ACC112 (cell line): Measurements from ENCODE around the gene ERP27.
A peak's percentile ranks its signal among the peaks of the same experiment; 100 is the strongest.

Experiments
- H2AFZ ChIP-seq: fragments of 200-600 bp; sonication (generic); one replicate; pipeline ENCODE4 v1.6.0; 2017; ENCODE audit warnings: antibody characterized with exemption, low read length; ENCODE audit not compliant: unreplicated experiment
- H3K27ac ChIP-seq: fragments of 200-600 bp; sonication (generic); 2 replicates; pipeline ENCODE4 v1.5.1; 2014; ENCODE audit warnings: low read depth, mild to moderate bottlenecking, antibody characterized with exemption, low read length, moderate library complexity
- H3K27me3 ChIP-seq: fragments of 200-600 bp; sonication (generic); 2 replicates; pipeline ENCODE4 v1.6.1; 2014; ENCODE audit warnings: mild to moderate bottlenecking, antibody characterized with exemption, low read length, moderate library complexity, mixed read lengths; ENCODE audit not compliant: insufficient read depth
- H3K36me3 ChIP-seq: fragments of 200-600 bp; sonication (generic); 2 replicates; pipeline ENCODE4 v1.6.1; 2016; ENCODE audit warnings: mild to moderate bottlenecking, antibody characterized with exemption, low read length, moderate library complexity, mixed read lengths; ENCODE audit not compliant: insufficient read depth
- H3K4me1 ChIP-seq: fragments of 200-600 bp; sonication (generic); one replicate; pipeline ENCODE4 v1.6.1; 2016; ENCODE audit warnings: low read length, mixed read lengths; ENCODE audit not compliant: insufficient read depth, unreplicated experiment, control insufficient read depth
- H3K4me3 ChIP-seq: fragments of 200-600 bp; sonication (generic); 2 replicates; pipeline ENCODE4 v1.5.1; 2014; ENCODE audit warnings: mild to moderate bottlenecking, low read depth, low read length
- H3K79me2 ChIP-seq: fragments of 200-600 bp; sonication (generic); one replicate; pipeline ENCODE4 v1.6.0; 2016; ENCODE audit warnings: low read length; ENCODE audit not compliant: control insufficient read depth, unreplicated experiment, insufficient read depth

ERP27 gene

DNA sequence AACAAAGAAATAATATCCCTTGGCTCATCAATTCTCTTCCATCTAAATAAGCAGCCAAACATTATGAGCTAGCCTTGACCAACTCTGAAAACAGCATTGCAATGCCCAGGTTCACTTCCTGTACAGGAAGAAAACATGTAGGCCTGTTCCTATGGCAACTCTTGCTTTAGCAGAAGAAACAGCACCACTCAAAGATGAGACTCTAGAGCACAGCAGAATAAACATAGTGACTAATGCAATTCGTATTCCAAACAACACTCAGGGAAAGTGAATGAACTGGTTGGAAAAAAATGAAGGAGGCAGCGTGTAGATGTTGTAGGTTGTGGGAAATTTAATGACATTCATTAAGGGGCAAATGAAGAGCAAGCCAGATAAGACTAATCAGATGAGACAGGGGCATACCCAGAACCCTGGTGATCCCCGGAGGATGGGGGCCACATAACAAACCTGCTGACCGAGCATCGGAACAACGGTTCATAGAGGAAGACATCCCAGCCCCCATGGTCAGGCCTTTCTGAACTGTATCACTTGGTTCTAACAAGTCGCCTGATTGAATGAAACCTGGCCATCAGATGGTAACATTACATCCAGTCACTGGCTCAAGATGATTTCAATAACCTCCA, 14.1 kb upstream of the ERP27 start:
- Histone ChIP-seq H3K79me2 (no peaks in the 10 kb centered on the region), H3K27me3 (no peaks in the 10 kb centered on the region), H3K27ac (peak overlapping the region; percentile 87), H3K36me3 (no peaks in the 10 kb centered on the region), H2AFZ (peak overlapping the region; percentile 54), H3K4me1 (peaks cover 36% of the 10 kb centered on the region), H3K4me3 (peak overlapping the region; percentile 10; the same call in 1 of the 2 replicates)

DNA sequence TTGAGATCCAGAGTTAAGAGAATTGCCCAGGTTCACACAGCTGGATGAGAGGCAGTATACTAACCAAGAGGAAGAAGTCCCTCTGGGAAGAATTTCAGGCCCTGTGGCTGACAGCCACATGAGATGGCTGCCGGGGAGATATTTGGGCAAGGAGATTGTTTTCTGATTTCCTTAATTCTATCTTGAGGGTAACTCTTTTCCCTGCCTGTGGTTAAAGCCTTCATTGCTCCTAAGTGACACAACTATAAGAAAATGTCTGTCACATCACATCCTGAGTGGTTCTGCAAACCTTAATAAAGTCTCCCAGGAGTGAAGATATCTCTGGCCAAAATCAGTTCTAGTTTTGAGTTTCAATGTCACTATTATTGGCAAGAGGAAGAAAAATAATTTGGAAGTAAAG, 13.5 kb upstream of the ERP27 start:
- H2AFZ ChIP-seq, result peak overlapping the region; percentile 97
- no peaks in the 10 kb centered on the region for H3K36me3 ChIP-seq
- peak overlapping the region; percentile 87 for H3K27ac ChIP-seq
- H3K4me1 ChIP-seq, result peaks cover 42% of the 10 kb centered on the region
- no peaks in the 10 kb centered on the region for H3K27me3 ChIP-seq
- peak overlapping the region; percentile 36; the same call in 1 of the 2 replicates for H3K4me3 ChIP-seq
- no peaks in the 10 kb centered on the region for H3K79me2 ChIP-seq

DNA sequence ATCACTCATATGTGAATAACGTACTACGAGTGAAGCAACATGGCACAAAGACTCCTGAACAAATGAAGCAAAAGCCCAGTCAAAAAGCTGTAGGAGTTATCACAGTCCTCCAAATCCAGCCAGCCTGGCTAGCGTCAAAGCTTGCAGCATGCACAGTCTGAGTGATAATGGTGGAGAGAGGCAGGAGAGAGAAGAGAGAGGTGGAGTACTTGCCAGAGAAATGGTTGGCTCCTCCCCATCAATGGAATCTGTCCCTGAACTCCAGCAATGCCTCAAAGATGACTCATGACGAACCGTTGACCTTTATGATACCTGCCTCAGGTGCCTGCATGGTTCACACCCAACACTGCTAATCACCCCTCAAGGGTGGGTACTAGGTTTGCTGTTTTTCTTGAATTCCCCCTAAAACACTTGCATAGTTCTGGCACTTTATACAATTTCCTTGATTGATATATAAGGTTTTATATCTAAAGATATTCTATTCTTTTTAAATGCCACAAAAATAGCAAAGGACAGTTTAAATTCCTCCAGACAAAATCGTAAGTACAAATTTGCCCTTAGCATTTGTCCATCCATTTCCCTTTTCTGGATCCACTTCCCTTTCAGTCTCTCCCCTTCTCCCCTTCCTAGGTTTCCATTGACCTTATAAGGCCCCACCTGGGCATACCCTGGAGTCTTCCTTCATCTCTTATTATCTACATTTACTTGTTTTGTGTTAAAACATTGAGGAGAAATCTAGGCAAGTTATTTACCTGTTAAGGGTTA, 12.8 kb upstream of the ERP27 start:
- Histone ChIP-seq H3K27ac (peak overlapping the region; percentile 87), H3K4me1 (peaks cover 49% of the 10 kb centered on the region), H3K36me3 (no peaks in the 10 kb centered on the region), H3K79me2 (no peaks in the 10 kb centered on the region), H2AFZ (peak overlapping the region; percentile 97), H3K4me3 (peak overlapping the region; percentile 36; the same call in 1 of the 2 replicates), H3K27me3 (no peaks in the 10 kb centered on the region)

- Histone ChIP-seq H3K4me3 (no peak overlapping the region), H3K36me3 (no peaks in the 10 kb centered on the region), H3K27me3 (no peaks in the 10 kb centered on the region), H3K27ac (no peak overlapping the region), H2AFZ (no peak overlapping the region), H3K79me2 (no peaks in the 10 kb centered on the region), H3K4me1 (peaks cover 51% of the 10 kb centered on the region)
Measured at GRCh38 chr12:14950421-14950820, 12.1 kb upstream of the ERP27 start.

DNA sequence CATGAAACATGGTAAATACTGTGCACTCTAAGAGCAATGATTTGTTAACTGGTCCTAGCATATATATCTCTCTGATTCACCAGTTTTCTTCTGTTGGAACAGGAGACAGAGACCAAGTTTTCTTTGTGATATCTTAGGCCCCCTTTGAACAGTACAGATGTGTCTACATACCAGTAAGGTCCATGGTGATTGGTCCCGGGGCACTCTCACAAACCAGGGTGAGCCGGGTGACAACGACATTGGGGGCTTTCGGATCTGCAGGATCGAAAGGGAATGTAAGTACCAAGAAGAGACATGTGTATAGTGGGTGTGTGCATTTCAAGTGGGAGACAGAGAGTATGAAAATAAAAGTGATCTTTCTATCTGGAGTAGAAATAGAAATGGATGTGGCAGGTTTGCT, 11.3 kb upstream of the ERP27 start:
- H3K36me3 ChIP-seq, result no peaks in the 10 kb centered on the region
- no peak overlapping the region for H3K27ac ChIP-seq
- H2AFZ ChIP-seq, result no peak overlapping the region
- H3K4me1 ChIP-seq, result peaks cover 51% of the 10 kb centered on the region
- H3K4me3 ChIP-seq, result no peak overlapping the region
- H3K79me2 ChIP-seq, result no peaks in the 10 kb centered on the region
- no peaks in the 10 kb centered on the region for H3K27me3 ChIP-seq

DNA sequence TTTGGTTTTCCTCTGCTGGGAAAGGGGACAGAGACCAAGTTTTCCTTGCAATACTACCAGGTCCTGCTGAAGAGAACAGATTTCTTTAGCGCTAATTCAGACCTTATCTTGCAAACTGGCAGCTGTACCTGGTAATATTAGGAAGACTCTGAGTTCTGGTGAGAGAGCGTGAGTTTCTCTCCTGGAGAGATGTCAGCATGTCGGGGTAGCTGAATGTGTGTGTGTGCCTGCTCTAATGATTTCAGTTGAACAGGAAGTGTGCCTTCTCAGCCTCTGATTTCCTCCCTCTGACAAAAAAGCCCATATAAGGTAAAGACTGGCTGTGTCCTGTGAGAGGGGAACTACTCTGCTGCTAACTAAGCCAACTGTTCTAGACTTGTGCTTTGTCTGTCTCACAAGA, 10.3 kb upstream of the ERP27 start:
- Histone ChIP-seq H2AFZ (peak overlapping the region; percentile 72), H3K36me3 (no peaks in the 10 kb centered on the region), H3K27me3 (no peaks in the 10 kb centered on the region), H3K4me3 (no peak overlapping the region; the same call in 1 of the 2 replicates), H3K79me2 (no peaks in the 10 kb centered on the region), H3K27ac (peak overlapping the region; percentile 49), H3K4me1 (peaks cover 51% of the 10 kb centered on the region)

GRCh38 chr12:14946861-14947260, 8.5 kb upstream of the ERP27 start:
- no peaks in the 10 kb centered on the region for H3K36me3 ChIP-seq
- no peak overlapping the region for H3K27ac ChIP-seq
- no peak overlapping the region for H2AFZ ChIP-seq
- no peaks in the 10 kb centered on the region for H3K27me3 ChIP-seq
- no peaks in the 10 kb centered on the region for H3K79me2 ChIP-seq
- H3K4me3 ChIP-seq, result no peak overlapping the region
- peaks cover 40% of the 10 kb centered on the region for H3K4me1 ChIP-seq

- H3K79me2 ChIP-seq, result no peaks in the 10 kb centered on the region
- H3K4me3 ChIP-seq, result no peak overlapping the region
- no peaks in the 10 kb centered on the region for H3K36me3 ChIP-seq
- H3K4me1 ChIP-seq, result peaks cover 33% of the 10 kb centered on the region
- H3K27me3 ChIP-seq, result no peaks in the 10 kb centered on the region
- no peak overlapping the region for H3K27ac ChIP-seq
- H2AFZ ChIP-seq, result no peak overlapping the region
Measured at GRCh38 chr12:14946162-14946561, 7.8 kb upstream of the ERP27 start.

- H3K36me3 ChIP-seq, result no peaks in the 10 kb centered on the region
- no peak overlapping the region for H3K4me3 ChIP-seq
- no peak overlapping the region for H2AFZ ChIP-seq
- H3K27me3 ChIP-seq, result no peaks in the 10 kb centered on the region
- no peak overlapping the region for H3K27ac ChIP-seq
- peaks cover 14% of the 10 kb centered on the region for H3K4me1 ChIP-seq
- H3K79me2 ChIP-seq, result no peaks in the 10 kb centered on the region
Measured at GRCh38 chr12:14942196-14942931, 4.0 kb upstream of the ERP27 start.

- Histone ChIP-seq H3K36me3 (no peaks in the 10 kb centered on the region), H3K4me1 (peaks cover 4% of the 10 kb centered on the region), H3K27me3 (no peaks in the 10 kb centered on the region), H3K27ac (no peak overlapping the region), H3K4me3 (no peak overlapping the region), H3K79me2 (no peaks in the 10 kb centered on the region), H2AFZ (no peak overlapping the region)
Measured at GRCh38 chr12:14941369-14941768, 3.0 kb upstream of the ERP27 start.
